ENCODE results near the gene VTI1B. TPM values are rescaled to one million over a fixed set of nuclear protein-coding genes. Genes with fewer than 3 reads are reported as not detected.
A peak's percentile ranks its signal among the peaks of the same experiment; 100 is the strongest.

VTI1B gene
- total RNA-seq, 1 experiment from 2014 or later: 117 TPM

GRCh38 chr14:67668559-67668958, 5.9 kb downstream of the VTI1B start:
- Mint-ChIP-seq H3K36me3 (ENCODE audit: insufficient read depth, unreplicated experiment) (peaks cover 6% of the 10 kb centered on the region), H3K4me1 (ENCODE audit: low read depth, unreplicated experiment) (peaks cover 9% of the 10 kb centered on the region), H3K27ac (ENCODE audit: unreplicated experiment) (no peak overlapping the region), H3K4me3 (ENCODE audit: unreplicated experiment) (no peak overlapping the region), H3K9me3 (ENCODE audit: unreplicated experiment) (no peaks in the 10 kb centered on the region), H3K27me3 (ENCODE audit: insufficient read depth, unreplicated experiment) (no peaks in the 10 kb centered on the region)
- ChIA-PET CTCF (interaction anchor here (1.1 kb wide), 1 partner anchor 142 kb away, joined by 4 read pairs; no protein-coding TSS in a partner anchor), POLR2A (interaction anchor here (1.0 to 1.2 kb wide), 2 partner anchors 36 to 69 kb away, joined by 3 to 6 read pairs; partner anchors contain the start of gene PIGH)
- DNase-seq: no peak
- Histone ChIP-seq H3K36me3 (ENCODE audit: control insufficient read depth, insufficient read depth, low read length) (no peaks in the 10 kb centered on the region), H3K4me1 (no peaks in the 10 kb centered on the region; the same call in 1 of the 2 replicates), H3K27me3 (replicated peaks; ENCODE audit: control insufficient read depth, insufficient read depth, low read length) (no peaks in the 10 kb centered on the region), H3K9me3 (no peaks in the 10 kb centered on the region), H3K4me3 (ENCODE audit: low read depth, low read length) (no peak overlapping the region)
- TF ChIP-seq CTCF (IDR thresholded peaks at IDR 0.05; ENCODE audit: insufficient read depth in 1 of 2, low read depth in 1 of 2, low read length in 1 of 2, severe bottlenecking in 1 of 2, unreplicated experiment in 1 of 2): no peak
- intact Hi-C loops (cut with micrococcal nuclease; ENCODE audit: unreplicated experiment): loop anchor here (5.0 kb wide), 1 partner anchor 141 kb away; no protein-coding TSS in a partner anchor
- no TSS peak for BruUV-seq (replicated peaks)

- Mint-ChIP-seq H3K36me3 (ENCODE audit: insufficient read depth, unreplicated experiment) (peaks cover 11% of the 10 kb centered on the region), H3K27ac (ENCODE audit: unreplicated experiment) (no peak overlapping the region), H3K27me3 (ENCODE audit: insufficient read depth, unreplicated experiment) (no peaks in the 10 kb centered on the region), H3K4me3 (ENCODE audit: unreplicated experiment) (no peak overlapping the region), H3K4me1 (ENCODE audit: low read depth, unreplicated experiment) (no peaks in the 10 kb centered on the region), H3K9me3 (ENCODE audit: unreplicated experiment) (no peaks in the 10 kb centered on the region)
- POLR2A ChIA-PET: interaction anchor here (0.6 to 1.0 kb wide), 3 partner anchors 47 to 67 kb away, joined by 3 to 4 read pairs (median 3); partner anchors contain the start of gene ARG2
- peak; percentile 58 to 62 for TF ChIP-seq CTCF (IDR thresholded peaks at IDR 0.05; ENCODE audit: insufficient read depth in 1 of 2, low read depth in 1 of 2, low read length in 1 of 2, severe bottlenecking in 1 of 2, unreplicated experiment in 1 of 2)
- Histone ChIP-seq H3K9me3 (no peaks in the 10 kb centered on the region), H3K4me3 (ENCODE audit: low read depth, low read length) (no peak overlapping the region), H3K36me3 (ENCODE audit: control insufficient read depth, insufficient read depth, low read length) (no peaks in the 10 kb centered on the region), H3K4me1 (no peaks in the 10 kb centered on the region), H3K27me3 (replicated peaks; ENCODE audit: control insufficient read depth, insufficient read depth, low read length) (no peaks in the 10 kb centered on the region)
- CTCF ChIA-PET: interaction anchor here (0.6 to 1.3 kb wide), 13 partner anchors 13 to 240 kb away, joined by 3 to 47 read pairs (median 5); partner anchors contain the start of genes ARG2 and PIGH
- intact Hi-C loops (cut with micrococcal nuclease; ENCODE audit: unreplicated experiment): loop anchor here (1.0 to 5.0 kb wide), 5 partner anchors 37 to 240 kb away; no protein-coding TSS in a partner anchor
- DNase-seq: peak in 1 of 2 experiments; percentile 45
- no TSS peak for BruUV-seq (replicated peaks)
Observed at GRCh38 chr14:67666750-67667449, 7.5 kb downstream of the VTI1B start.

GRCh38 chr14:67665868-67666267, 8.6 kb downstream of the VTI1B start:
- Histone ChIP-seq H3K4me1 (no peaks in the 10 kb centered on the region), H3K4me3 (ENCODE audit: low read depth, low read length) (no peak overlapping the region), H3K27me3 (replicated peaks; ENCODE audit: control insufficient read depth, insufficient read depth, low read length) (no peaks in the 10 kb centered on the region), H3K9me3 (no peaks in the 10 kb centered on the region), H3K36me3 (ENCODE audit: control insufficient read depth, insufficient read depth, low read length) (no peaks in the 10 kb centered on the region)
- no peak overlapping the region for H3K27ac Mint-ChIP-seq (ENCODE audit: unreplicated experiment)
- BruUV-seq (replicated peaks): no TSS peak
- H3K36me3 Mint-ChIP-seq (ENCODE audit: insufficient read depth, unreplicated experiment): peaks cover 14% of the 10 kb centered on the region
- H3K4me1 Mint-ChIP-seq (ENCODE audit: low read depth, unreplicated experiment): no peaks in the 10 kb centered on the region
- no peak for DNase-seq
- TF ChIP-seq CTCF (IDR thresholded peaks at IDR 0.05; ENCODE audit: insufficient read depth in 1 of 2, low read depth in 1 of 2, low read length in 1 of 2, severe bottlenecking in 1 of 2, unreplicated experiment in 1 of 2): no peak
- no peak overlapping the region for H3K4me3 Mint-ChIP-seq (ENCODE audit: unreplicated experiment)
- ChIA-PET POLR2A (no interaction called here), CTCF (interaction anchor here (1.0 kb wide), 1 partner anchor 39 kb away, joined by 3 read pairs; no protein-coding TSS in a partner anchor)
- intact Hi-C loops (cut with micrococcal nuclease; ENCODE audit: unreplicated experiment): loop anchor here (2.0 to 5.0 kb wide), 2 partner anchors 139 to 239 kb away; no protein-coding TSS in a partner anchor
- H3K9me3 Mint-ChIP-seq (ENCODE audit: unreplicated experiment): no peaks in the 10 kb centered on the region
- H3K27me3 Mint-ChIP-seq (ENCODE audit: insufficient read depth, unreplicated experiment): no peaks in the 10 kb centered on the region
